Measurements from ENCODE around the gene VWC2L. TPM values are rescaled to one million over a fixed set of nuclear protein-coding genes. Genes with fewer than 3 reads are reported as not detected.

The VWC2L gene
- total RNA-seq, 1 experiment from 2014 or later, result not detected

- H3K4me3 ChIP-seq (ENCODE audit: low read depth, low read length, poor library complexity, severe bottlenecking), result no peak overlapping the region
- no peaks in the 10 kb centered on the region for H3K27me3 ChIP-seq (replicated peaks; ENCODE audit: insufficient read depth, low read depth, low read length, poor library complexity)
- no peak for DNase-seq (ENCODE audit: low spot score)
- no peaks in the 10 kb centered on the region for H3K4me1 ChIP-seq (ENCODE audit: insufficient read depth, low read length, poor library complexity, severe bottlenecking)
- BruUV-seq (replicated peaks), result no TSS peak
- no peaks in the 10 kb centered on the region for H3K9me3 ChIP-seq (ENCODE audit: low read depth, low read length, poor library complexity, severe bottlenecking)
- no peak overlapping the region for H3K27ac ChIP-seq (ENCODE audit: low read depth, low read length, poor library complexity, severe bottlenecking)
- intact Hi-C loops (cut with micrococcal nuclease; ENCODE audit: unreplicated experiment), result no loop called here
- no peaks in the 10 kb centered on the region for H3K36me3 ChIP-seq (ENCODE audit: insufficient read depth, low read length, poor library complexity, severe bottlenecking)
- no peak for TF ChIP-seq EZH2 (IDR thresholded peaks at IDR 0.05; ENCODE audit: borderline replicate concordance, low read depth, low read length, poor library complexity, severe bottlenecking)
- no peak for TF ChIP-seq CTCF (conservative IDR thresholded peaks at IDR 0.05; ENCODE audit: low read depth, low read length)
- POLR2A ChIA-PET (ENCODE audit: low non-redundant PET), result no interaction called here
- CTCF ChIA-PET, result no interaction called here
These were observed 181.2 kb downstream of the VWC2L start for GRCh38 chr2:214592011-214592410.

GRCh38 chr2:214593727-214594126 lies 182.9 kb downstream of the VWC2L start:
- no peak overlapping the region for H3K27ac ChIP-seq (ENCODE audit: low read depth, low read length, poor library complexity, severe bottlenecking)
- no peak overlapping the region for H3K4me3 ChIP-seq (ENCODE audit: low read depth, low read length, poor library complexity, severe bottlenecking)
- no peaks in the 10 kb centered on the region for H3K9me3 ChIP-seq (ENCODE audit: low read depth, low read length, poor library complexity, severe bottlenecking)
- DNase-seq (ENCODE audit: low spot score), result peak; percentile 75
- H3K36me3 ChIP-seq (ENCODE audit: insufficient read depth, low read length, poor library complexity, severe bottlenecking), result no peaks in the 10 kb centered on the region
- ChIA-PET CTCF (no interaction called here), POLR2A (ENCODE audit: low non-redundant PET) (no interaction called here)
- no peaks in the 10 kb centered on the region for H3K27me3 ChIP-seq (replicated peaks; ENCODE audit: insufficient read depth, low read depth, low read length, poor library complexity)
- intact Hi-C loops (cut with micrococcal nuclease; ENCODE audit: unreplicated experiment), result no loop called here
- H3K4me1 ChIP-seq (ENCODE audit: insufficient read depth, low read length, poor library complexity, severe bottlenecking), result no peaks in the 10 kb centered on the region
- no TSS peak for BruUV-seq (replicated peaks)
- TF ChIP-seq EZH2 (IDR thresholded peaks at IDR 0.05; ENCODE audit: borderline replicate concordance, low read depth, low read length, poor library complexity, severe bottlenecking) (no peak), CTCF (conservative IDR thresholded peaks at IDR 0.05; ENCODE audit: low read depth, low read length) (no peak)

GRCh38 chr2:214601852-214602633 lies 191.2 kb downstream of the VWC2L start:
- no peaks in the 10 kb centered on the region for H3K36me3 ChIP-seq (ENCODE audit: insufficient read depth, low read length, poor library complexity, severe bottlenecking)
- no peaks in the 10 kb centered on the region for H3K9me3 ChIP-seq (ENCODE audit: low read depth, low read length, poor library complexity, severe bottlenecking)
- intact Hi-C loops (cut with micrococcal nuclease; ENCODE audit: unreplicated experiment), result no loop called here
- H3K27ac ChIP-seq (ENCODE audit: low read depth, low read length, poor library complexity, severe bottlenecking), result no peak overlapping the region
- no peaks in the 10 kb centered on the region for H3K27me3 ChIP-seq (replicated peaks; ENCODE audit: insufficient read depth, low read depth, low read length, poor library complexity)
- CTCF ChIA-PET, result no interaction called here
- POLR2A ChIA-PET (ENCODE audit: low non-redundant PET), result no interaction called here
- no peak for DNase-seq (ENCODE audit: low spot score)
- no TSS peak for BruUV-seq (replicated peaks)
- TF ChIP-seq EZH2 (IDR thresholded peaks at IDR 0.05; ENCODE audit: borderline replicate concordance, low read depth, low read length, poor library complexity, severe bottlenecking) (no peak), CTCF (conservative IDR thresholded peaks at IDR 0.05; ENCODE audit: low read depth, low read length) (no peak)
- H3K4me1 ChIP-seq (ENCODE audit: insufficient read depth, low read length, poor library complexity, severe bottlenecking), result no peaks in the 10 kb centered on the region
- no peak overlapping the region for H3K4me3 ChIP-seq (ENCODE audit: low read depth, low read length, poor library complexity, severe bottlenecking)
